Left renal pelvis (tissue), 4 donors: ENCODE measurements around the gene CAV1. TPM values are rescaled to one million over a fixed set of nuclear protein-coding genes. Genes with fewer than 3 reads are reported as not detected.
"Not testable (repeated sequence)": the region's sequence is repeated elsewhere in the genome, so short reads cannot be mapped to it uniquely, and the experiment has no call there.

Source experiments
- DNase-seq, 4 donors: peaks; one replicate each; pipeline ENCODE4 v3.0.0-alpha.2; 2013; ENCODE audit warnings: low read depth in 4 of 4, low spot score in 3 of 4
- polyA plus RNA-seq, 4 donors: library from polyadenylated mRNA; unstranded; fragments of 120-200 nt; gene quantifications; one replicate each; pipeline ENCODE4 v1.2.1, GENCODE V29; 2013; ENCODE audit not compliant: insufficient read length in 4 of 4

The CAV1 gene
- polyA plus RNA-seq, 4 donors, result 25.9 to 84.3 (median 38.3) TPM

- no peak for DNase-seq
Observed at GRCh38 chr7:116576350-116577319, 51.8 kb downstream of the CAV1 start.

GRCh38 chr7:116577320-116577871 lies 52.6 kb downstream of the CAV1 start:
- DNase-seq, result no peak

- DNase-seq, result no peak
Observed at GRCh38 chr7:116578526-116578925, 53.7 kb downstream of the CAV1 start.

- DNase-seq, result no peak
Observed at GRCh38 chr7:116579322-116579721, 54.5 kb downstream of the CAV1 start.

GRCh38 chr7:116579835-116580234 lies 55.0 kb downstream of the CAV1 start:
- DNase-seq, result no peak

GRCh38 chr7:116582164-116582732 lies 57.4 kb downstream of the CAV1 start:
- no peak for DNase-seq

GRCh38 chr7:116582806-116583444 lies 58.1 kb downstream of the CAV1 start:
- no peak for DNase-seq

GRCh38 chr7:116583653-116584052 lies 58.8 kb downstream of the CAV1 start:
- DNase-seq, result no peak

- no peak for DNase-seq
Observed at GRCh38 chr7:116584721-116585120, 59.9 kb downstream of the CAV1 start.

GRCh38 chr7:116585392-116585791 lies 60.6 kb downstream of the CAV1 start:
- DNase-seq, result no peak

- DNase-seq, result no peak
Observed at GRCh38 chr7:116585967-116586366, 61.1 kb downstream of the CAV1 start.

- not testable (repeated sequence) for DNase-seq
Observed at GRCh38 chr7:116587200-116587599, 62.4 kb downstream of the CAV1 start.

GRCh38 chr7:116588225-116588624 lies 63.4 kb downstream of the CAV1 start:
- no peak for DNase-seq

- DNase-seq, result peak in 3 of 4 donors; percentile 24 to 29 (median 27)
Observed at GRCh38 chr7:116588641-116589594, 64.1 kb downstream of the CAV1 start.

- DNase-seq, result no peak
Observed at GRCh38 chr7:116591202-116592040, 66.6 kb downstream of the CAV1 start.

- no peak for DNase-seq
Observed at GRCh38 chr7:116592041-116592355, 67.2 kb downstream of the CAV1 start.

GRCh38 chr7:116592445-116592844 lies 67.6 kb downstream of the CAV1 start:
- DNase-seq, result no peak

GRCh38 chr7:116593359-116594075 lies 68.7 kb downstream of the CAV1 start:
- DNase-seq, result no peak

- no peak for DNase-seq
Observed at GRCh38 chr7:116595063-116595462, 70.2 kb downstream of the CAV1 start.
